ENCODE data around the gene SOCS1. TPM values are rescaled to one million over a fixed set of nuclear protein-coding genes. Genes with fewer than 3 reads are reported as not detected.

The SOCS1 gene
- total RNA-seq, 2 experiments from 2014 or later = 30.8 to 32.9 TPM

DNA sequence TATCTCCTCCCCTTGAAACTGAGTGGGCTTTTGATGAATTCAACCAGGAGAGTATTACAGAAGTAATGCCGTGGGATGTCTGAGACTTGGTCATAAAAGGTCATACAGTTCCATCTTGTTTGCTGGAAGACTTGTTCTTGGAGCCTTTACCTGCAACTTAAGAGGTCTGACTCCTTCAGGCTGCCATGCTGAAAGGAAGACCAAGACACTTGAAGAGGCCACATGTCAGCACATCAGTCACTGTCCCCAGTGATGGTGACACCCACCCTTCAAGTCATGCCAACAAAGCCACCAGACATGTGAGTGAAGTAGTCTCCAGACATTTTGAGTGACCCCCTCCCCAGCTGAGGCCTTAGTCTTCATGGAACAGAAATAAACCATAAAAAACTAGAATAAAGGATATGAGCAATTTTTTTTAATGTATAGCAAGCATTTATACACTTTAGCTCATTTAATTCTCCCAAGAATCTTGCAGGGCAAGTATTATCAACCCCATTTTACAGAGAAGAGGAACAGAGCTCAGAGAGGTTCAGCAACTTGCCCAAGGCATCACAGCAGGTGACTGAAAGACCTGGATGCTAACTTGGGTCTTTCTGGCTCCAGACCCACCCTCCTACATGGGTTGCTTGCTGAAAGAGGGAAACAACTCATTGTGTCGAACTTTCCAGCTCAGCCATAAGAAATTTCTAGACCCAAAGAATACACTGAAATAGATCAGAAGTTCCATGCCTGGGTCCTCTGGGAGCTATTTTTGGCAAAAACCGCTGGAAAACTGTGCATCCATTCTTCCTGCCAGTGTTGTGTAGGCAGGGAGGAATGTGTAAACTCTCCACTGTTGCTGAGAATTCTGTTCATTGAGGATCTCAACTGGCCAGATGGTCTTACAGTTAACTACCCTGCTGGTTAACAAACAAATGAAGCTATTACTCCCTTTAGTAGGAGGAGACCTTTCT is 38.1 kb downstream of the SOCS1 start:
- H3K27me3 Mint-ChIP-seq = no peaks in the 10 kb centered on the region
- H3K4me1 Mint-ChIP-seq = peaks cover 12% of the 10 kb centered on the region
- DNase-seq = no peak
- H3K9me3 Mint-ChIP-seq = peaks cover 22% of the 10 kb centered on the region
- peaks cover 13% of the 10 kb centered on the region for H3K36me3 Mint-ChIP-seq
- H3K4me3 Mint-ChIP-seq = no peak overlapping the region
- no peak overlapping the region for H3K27ac Mint-ChIP-seq

DNA sequence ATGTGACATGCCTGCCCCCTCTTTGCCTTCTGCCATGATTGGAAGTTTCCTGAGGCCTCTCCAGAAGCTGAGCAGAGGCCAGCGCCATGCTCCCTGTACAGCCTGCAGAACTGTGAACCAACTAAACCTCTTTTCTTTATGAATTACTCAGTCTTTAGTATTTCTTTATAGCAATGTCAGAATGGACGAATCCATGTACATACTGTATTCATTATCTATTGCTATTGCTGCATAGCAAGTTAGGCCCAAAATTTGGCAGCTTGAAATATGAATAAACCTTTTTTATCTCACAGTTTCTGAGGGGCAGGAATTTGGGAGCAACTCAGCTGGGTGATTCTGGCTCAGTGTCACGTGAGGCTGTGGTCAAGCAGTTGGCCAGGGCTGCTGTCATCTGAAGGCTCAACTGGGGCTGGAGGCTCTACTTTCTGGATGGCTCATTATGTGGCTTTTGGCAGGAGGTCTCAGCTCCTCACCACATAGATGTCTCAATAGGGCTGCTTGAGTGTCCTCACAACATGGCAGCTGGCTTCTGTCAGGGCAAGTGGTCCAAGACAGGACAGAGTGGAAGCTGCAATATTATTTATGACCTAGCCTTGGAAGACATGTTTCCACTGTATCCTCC is 40.0 kb downstream of the SOCS1 start:
- Mint-ChIP-seq H3K9me3 (peaks cover 22% of the 10 kb centered on the region), H3K27me3 (no peaks in the 10 kb centered on the region), H3K4me1 (peaks cover 11% of the 10 kb centered on the region), H3K36me3 (peaks cover 13% of the 10 kb centered on the region), H3K4me3 (no peak overlapping the region), H3K27ac (no peak overlapping the region)
- DNase-seq = no peak

DNA sequence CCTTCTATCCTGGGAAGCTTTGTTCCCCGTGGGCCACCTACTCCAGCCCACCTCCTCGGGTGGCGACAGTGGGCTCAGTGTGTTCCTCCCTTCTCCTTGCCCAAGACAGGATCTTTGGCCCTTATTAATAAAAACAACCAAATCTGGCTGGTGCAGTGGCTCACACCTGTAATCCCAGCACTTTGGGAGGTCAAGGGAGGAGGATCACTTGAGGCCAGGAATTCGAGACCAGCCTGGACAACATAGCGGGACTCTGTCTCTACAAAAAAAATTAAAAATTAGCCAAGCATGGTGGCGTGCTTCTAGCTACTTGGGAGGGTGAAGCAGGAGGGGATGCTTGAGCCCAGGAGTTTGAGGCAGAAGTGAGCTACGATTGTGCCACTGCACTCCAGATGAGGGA is 42.2 kb downstream of the SOCS1 start:
- no peak for DNase-seq
- Mint-ChIP-seq H3K36me3 (peaks cover 13% of the 10 kb centered on the region), H3K9me3 (peaks cover 22% of the 10 kb centered on the region), H3K27me3 (peaks cover 3% of the 10 kb centered on the region), H3K4me1 (peaks cover 8% of the 10 kb centered on the region), H3K27ac (no peak overlapping the region), H3K4me3 (no peak overlapping the region)

DNA sequence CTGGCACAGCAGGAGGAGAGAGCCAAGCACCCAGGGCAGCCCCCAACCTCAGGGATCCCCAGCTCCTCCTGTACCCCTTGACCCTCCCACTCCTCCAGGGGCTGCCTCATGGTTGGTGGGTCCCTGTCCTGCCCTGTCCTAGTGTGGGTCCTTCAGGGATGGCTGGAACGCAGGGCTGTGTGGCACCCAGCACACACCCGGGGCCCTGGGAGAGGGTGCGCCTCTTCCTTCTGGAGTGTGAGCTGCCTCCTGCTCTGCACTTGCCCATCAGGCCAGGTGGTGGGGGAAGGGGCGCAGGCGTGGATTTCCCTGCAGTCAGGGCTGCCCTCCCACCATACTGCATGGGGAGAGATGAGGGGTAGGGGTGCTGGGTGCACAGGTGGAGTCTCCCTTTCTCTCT is 42.6 kb downstream of the SOCS1 start:
- peaks cover 3% of the 10 kb centered on the region for H3K27me3 Mint-ChIP-seq
- no peak overlapping the region for H3K4me3 Mint-ChIP-seq
- H3K9me3 Mint-ChIP-seq = peaks cover 18% of the 10 kb centered on the region
- DNase-seq = no peak
- peaks cover 6% of the 10 kb centered on the region for H3K4me1 Mint-ChIP-seq
- peaks cover 10% of the 10 kb centered on the region for H3K36me3 Mint-ChIP-seq
- H3K27ac Mint-ChIP-seq = no peak overlapping the region

DNA sequence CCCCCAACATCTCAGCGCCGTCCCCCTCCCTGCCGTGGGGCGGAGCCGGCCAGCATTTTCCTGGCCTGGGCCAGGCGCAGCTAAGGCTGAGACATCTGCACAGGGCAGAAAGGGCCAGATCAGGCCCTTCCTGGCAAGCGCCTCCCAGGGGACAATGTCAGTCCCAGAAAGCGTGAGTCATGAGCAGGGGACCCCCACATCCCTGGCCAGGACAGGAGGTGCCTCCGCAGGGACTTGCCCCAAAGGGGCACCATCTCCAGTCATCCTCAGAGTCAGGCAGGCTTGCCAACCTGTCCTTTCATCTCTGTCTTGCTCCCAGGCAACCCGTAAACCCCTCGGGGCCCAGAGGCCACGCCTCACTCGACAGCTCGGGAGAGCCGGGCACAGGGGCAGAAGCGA is 43.2 kb downstream of the SOCS1 start:
- H3K27me3 Mint-ChIP-seq = peaks cover 3% of the 10 kb centered on the region
- no peak for DNase-seq
- H3K4me1 Mint-ChIP-seq = peaks cover 5% of the 10 kb centered on the region
- H3K27ac Mint-ChIP-seq = no peak overlapping the region
- H3K9me3 Mint-ChIP-seq = peaks cover 16% of the 10 kb centered on the region
- H3K36me3 Mint-ChIP-seq = peaks cover 8% of the 10 kb centered on the region
- no peak overlapping the region for H3K4me3 Mint-ChIP-seq

DNA sequence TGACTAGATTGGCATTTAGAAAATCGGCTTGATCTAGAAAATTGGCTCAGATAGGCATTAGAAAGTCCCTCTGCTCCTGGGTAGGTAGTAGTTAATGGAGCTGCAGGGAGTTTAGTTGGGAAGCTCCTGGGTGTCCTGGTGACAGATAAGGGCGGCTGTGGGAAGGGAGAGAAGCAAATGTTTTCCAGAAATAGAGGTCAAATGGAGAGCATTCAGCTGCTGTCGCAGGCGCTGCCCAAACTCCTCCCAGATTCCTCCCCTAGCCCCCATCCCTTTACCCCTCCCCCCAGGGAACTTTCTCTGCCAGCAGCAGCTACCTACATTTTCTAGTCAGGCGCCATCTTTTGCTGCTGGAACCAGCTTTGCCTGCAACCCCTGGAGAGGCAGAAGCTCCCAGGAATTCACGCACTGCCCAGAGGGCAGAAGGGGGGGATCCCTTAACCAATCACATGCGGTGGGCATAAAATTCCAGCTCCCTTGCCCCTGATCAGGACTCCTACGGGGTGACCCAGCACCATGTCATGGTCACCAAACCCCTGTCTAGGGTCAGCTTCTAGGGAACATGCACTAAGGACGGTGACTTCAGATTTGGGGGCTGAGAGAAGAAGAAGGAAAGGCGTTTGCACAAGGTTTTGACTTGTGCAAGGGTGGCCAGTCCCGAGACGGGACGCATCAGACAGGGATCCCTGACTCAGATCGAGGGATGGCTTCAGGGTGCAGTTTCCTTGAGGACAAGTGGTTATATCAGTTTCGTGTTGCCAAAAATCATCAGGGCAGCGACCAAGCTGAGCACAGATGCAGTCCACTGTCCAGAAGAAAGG is 43.8 kb downstream of the SOCS1 start:
- Mint-ChIP-seq H3K4me1 (peaks cover 5% of the 10 kb centered on the region), H3K27me3 (peaks cover 3% of the 10 kb centered on the region), H3K9me3 (peaks cover 16% of the 10 kb centered on the region), H3K4me3 (no peak overlapping the region), H3K27ac (no peak overlapping the region), H3K36me3 (peaks cover 8% of the 10 kb centered on the region)
- no peak for DNase-seq

DNA sequence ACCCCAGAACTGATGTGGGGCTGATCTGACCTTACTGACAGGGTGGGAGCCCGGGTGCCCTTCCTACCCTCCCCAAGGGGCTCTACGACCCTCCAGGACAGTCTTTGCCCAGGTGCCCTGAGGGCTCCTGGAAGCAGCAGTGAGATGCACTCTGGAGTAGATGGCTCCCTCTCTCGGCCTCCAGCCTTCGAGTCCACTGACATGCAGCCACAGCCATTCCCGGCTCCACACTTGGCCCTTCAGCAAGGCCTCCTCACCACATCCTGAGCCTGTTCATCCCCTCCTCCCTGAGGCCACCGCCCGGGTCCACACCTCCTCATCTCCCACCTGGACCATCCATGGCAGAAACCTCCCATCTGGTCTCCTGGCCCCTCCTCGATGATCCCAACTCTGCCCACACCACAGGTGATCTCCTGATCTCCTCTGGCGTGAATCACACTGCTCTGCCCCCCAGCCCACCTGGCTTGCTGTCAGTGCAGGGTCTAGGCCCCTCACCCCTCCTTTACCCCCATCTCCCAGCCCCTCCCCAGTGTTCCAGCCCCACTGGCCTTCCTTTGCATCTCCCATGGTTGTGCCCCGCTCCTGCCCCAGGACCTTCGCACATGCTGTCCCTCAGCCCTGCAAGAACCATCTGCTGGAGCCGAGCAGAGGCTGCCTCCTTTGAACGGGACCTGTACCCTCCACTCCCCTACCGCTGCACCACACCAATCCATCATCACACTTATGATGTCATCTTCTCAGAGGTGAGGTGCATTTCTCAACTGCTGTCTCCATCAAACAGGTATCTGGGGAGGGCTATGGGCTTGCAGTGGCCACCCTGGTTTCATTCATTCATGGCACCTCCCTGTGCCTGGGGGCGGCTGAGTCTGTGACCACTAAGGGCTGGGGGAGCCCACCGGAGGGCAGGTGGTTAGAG is 44.7 kb downstream of the SOCS1 start:
- Mint-ChIP-seq H3K36me3 (peaks cover 9% of the 10 kb centered on the region), H3K27me3 (peaks cover 3% of the 10 kb centered on the region), H3K27ac (no peak overlapping the region), H3K9me3 (peaks cover 16% of the 10 kb centered on the region), H3K4me1 (peaks cover 14% of the 10 kb centered on the region), H3K4me3 (no peak overlapping the region)
- DNase-seq = no peak

DNA sequence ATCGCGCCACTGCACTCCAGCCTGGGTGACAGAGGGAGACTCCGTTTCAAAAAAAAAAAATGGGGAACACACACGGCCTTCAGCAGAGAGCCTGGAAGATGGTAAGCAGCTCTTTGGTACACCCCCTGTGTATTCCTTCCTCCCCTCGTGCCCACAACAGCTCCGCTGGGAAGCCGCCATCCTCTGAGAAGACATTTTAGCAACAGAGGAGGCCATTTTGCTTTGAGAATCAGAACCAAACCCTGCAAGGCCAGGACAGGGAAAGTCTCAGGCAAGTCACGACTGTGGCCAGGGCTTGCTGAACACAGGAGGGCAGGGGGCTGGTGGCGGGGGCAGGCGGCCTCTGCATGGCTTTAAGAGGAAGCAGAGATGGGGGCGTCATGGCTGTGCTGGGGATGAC is 45.7 kb downstream of the SOCS1 start:
- Mint-ChIP-seq H3K4me3 (no peak overlapping the region), H3K4me1 (peaks cover 20% of the 10 kb centered on the region), H3K36me3 (peaks cover 4% of the 10 kb centered on the region), H3K27me3 (peaks cover 3% of the 10 kb centered on the region), H3K9me3 (peaks cover 9% of the 10 kb centered on the region), H3K27ac (no peak overlapping the region)
- DNase-seq = no peak

DNA sequence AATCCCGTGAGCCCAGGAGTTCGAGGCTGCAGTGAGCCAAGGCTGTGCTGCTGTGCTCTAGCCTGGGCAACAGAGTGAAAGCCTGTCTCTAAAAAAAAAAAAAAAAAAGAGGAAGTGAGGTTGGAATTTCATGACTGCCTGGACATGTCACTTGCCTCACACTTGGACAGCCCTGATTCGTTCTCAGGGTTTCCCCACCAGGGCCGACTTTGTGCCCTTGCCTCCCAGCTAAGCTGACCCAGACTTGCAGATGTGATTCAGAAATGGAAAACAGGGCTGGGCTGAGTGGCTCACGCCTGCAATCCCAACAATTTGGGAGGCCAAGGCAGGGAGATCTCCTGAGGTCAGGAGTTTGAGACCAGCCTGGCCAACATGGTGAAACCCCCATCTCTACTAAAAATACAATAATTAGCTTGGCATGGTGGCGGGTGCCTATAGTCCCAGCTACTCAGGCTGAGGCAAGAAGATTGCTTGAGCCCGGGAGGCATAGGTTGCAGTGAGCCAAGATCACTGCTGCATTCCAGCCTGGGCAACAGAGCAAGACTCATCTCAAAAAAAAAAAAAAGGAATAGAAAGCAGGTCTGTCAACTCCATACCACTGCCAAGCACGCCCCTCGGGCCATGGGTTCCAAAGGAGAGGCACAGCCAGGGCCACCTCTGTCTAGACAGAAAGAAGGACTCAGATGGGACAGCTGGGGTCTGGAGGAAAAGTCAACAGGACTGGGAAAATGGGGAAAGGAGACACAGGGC is 46.9 kb downstream of the SOCS1 start:
- Mint-ChIP-seq H3K36me3 (peaks cover 4% of the 10 kb centered on the region), H3K4me3 (no peak overlapping the region), H3K27me3 (peaks cover 3% of the 10 kb centered on the region), H3K9me3 (peaks cover 9% of the 10 kb centered on the region), H3K27ac (no peak overlapping the region), H3K4me1 (peaks cover 27% of the 10 kb centered on the region)
- no peak for DNase-seq

DNA sequence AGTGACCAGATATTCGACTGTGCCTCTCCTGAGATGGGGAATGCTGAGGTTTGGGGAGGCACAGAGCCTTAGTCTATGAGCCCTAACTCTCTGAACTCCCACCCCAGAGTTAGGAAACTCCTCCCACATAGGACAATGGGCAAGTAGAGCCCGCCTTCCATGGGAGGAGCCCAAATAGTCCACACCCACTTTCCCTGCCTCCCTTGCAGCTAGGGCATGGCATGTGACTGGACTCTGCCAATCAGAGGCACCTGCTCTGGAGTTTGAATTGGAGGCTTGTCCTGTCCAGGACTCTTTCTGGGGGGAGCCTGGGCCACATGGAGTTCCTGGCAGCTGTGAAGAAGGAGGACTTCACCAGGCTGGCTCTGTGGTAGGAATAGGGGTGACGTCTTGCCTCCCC is 48.4 kb downstream of the SOCS1 start:
- no peak overlapping the region for H3K27ac Mint-ChIP-seq
- no peak overlapping the region for H3K4me3 Mint-ChIP-seq
- H3K9me3 Mint-ChIP-seq = peaks cover 9% of the 10 kb centered on the region
- DNase-seq = no peak
- peaks cover 3% of the 10 kb centered on the region for H3K27me3 Mint-ChIP-seq
- peaks cover 30% of the 10 kb centered on the region for H3K4me1 Mint-ChIP-seq
- H3K36me3 Mint-ChIP-seq = peaks cover 4% of the 10 kb centered on the region

DNA sequence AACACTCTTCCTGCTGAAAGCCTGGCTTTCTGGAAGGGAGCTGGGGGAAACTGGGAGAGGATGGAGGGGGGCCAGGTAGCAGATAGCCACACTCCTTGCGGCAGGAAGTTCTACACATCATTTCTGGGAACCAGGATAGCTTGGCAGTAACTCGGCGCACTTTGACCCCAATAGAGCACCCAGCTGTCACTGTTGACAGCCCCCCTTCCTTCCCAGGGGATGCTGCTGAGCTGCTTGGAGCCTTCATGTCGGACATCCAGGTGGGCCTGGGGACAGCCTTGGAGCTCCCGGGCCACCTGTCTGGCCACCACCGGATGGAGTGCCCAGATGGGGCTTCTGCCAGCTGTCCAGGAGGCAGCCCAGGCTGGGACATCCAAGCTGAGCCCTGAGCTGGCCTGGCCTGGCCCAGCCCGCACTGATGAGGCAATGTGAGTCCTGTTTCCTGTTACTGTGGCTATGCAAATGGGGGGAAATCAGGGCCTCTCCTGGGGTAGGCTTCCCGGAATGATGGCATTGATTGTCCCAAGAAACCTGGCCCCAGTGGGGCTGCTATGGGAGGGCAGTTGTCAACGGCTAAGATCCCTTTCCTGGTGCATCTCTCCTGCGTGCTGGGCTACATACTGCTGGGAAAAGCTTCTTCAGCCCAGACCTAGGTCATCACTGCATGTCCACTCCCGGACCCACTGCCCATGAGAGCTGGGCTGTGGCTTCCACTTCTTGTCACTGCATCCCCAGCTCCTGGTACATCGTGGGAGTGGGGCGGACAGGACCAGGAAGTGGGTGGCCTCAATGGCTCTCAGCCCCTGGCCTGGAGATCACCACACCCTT is 50.0 kb downstream of the SOCS1 start:
- H3K27ac Mint-ChIP-seq = peak overlapping the region; percentile 92
- no peak overlapping the region for H3K4me3 Mint-ChIP-seq
- peaks cover 4% of the 10 kb centered on the region for H3K36me3 Mint-ChIP-seq
- H3K27me3 Mint-ChIP-seq = peaks cover 2% of the 10 kb centered on the region
- H3K4me1 Mint-ChIP-seq = peaks cover 27% of the 10 kb centered on the region
- peaks cover 9% of the 10 kb centered on the region for H3K9me3 Mint-ChIP-seq
- peak; percentile 10 for DNase-seq

DNA sequence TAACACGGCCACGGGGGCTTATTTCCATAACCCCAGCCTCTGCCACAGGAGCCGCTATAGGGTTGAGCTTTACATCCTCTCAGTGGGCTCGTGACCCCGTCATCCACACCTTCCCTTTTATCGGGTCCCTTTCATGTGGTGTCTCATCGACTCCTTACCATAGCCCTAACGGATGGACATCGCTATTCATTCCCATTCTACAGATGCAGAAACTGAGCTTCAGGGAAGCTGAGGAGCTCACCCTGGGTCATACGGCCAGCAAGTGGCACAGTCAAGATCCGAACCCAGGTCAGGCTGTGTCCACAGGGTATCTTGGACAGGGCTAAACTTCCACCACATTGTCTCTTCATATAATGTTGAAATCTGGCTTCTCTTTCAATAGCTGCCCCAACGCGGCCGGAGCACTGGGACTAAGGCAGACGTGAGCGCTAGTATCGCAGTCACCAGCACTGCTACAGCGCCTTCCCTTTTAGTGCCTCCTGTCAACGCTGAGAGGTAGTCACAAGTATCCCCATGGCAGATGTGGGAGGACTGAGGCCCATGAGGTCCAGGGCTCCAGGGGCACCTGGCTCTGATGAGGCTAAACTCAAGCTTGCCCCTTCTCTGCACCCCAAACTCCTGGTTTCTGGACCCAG is 50.8 kb downstream of the SOCS1 start:
- Mint-ChIP-seq H3K27ac (no peak overlapping the region), H3K27me3 (no peaks in the 10 kb centered on the region), H3K36me3 (peaks cover 4% of the 10 kb centered on the region), H3K4me1 (peaks cover 27% of the 10 kb centered on the region), H3K4me3 (no peak overlapping the region), H3K9me3 (peaks cover 9% of the 10 kb centered on the region)
- no peak for DNase-seq

All from activated naive CD8-positive, alpha-beta T cell treated with anti-CD3 and anti-CD28 coated beads for 36 hours (primary cell).